Kasumi-1 (cell line): ENCODE data around the gene S100P.

Experiments used
- DNase-seq, 2 experiments: peaks; one replicate each; lab custom pipeline; 2025; lab: John Stamatoyannopoulos, UW

S100P gene

DNA sequence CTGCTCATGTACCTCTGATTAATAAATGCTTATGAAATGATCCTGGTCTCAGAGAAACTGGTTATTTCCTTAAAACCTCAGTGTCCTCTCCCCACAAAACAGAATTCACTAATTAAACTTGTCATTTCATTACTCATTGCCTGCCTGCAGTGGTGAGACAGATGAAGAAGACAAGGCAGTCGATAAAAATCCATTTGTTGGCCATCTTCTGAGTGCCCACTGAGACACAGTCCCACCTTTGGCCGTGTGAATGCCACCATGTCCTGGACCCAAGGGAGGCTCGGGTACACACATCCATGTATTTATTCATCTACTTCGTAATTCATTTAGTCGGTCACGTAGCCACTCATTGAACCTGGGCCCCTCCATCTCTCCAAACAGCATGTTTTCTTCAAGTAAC is 3.5 kb downstream of the S100P start:
- DNase-seq, result no peak

DNA sequence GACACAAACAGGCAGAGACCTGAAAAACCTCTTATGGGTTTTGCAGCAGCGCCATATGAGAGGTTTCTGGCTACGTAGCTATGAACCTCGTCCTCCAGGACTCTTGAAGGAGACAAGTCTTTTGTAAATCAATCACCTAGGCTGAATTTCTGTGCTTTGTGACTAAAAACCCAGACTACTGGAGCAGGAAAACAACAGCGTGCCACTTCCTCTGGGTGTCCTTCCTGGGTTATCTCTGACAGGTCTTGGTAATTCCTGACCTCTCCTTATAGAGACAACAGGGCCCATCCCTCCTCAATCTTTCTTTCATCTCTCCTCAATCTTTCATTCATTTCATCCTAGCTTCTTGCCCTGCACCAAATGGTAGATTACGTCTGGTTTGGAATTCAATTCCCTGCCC is 5.7 kb downstream of the S100P start:
- no peak for DNase-seq

DNA sequence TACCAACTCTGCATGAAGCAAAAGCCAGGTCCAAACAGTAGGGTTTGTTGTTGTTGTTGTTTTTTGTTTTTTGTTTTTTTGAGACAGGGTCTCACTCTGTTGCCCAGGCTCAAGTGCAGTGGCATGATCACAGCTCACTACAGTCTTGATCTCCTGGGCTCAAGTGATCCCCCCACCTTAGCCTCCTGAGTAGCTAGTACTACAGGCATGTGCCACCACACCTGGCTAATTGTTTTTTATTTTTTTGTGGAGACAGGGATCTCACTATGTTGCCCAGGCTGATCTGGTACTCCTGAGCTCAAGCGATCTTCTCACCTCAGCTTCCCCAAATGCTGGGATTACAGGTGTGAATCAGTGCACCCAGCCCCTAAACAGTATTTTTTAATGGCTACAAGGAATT is 6.2 kb downstream of the S100P start:
- DNase-seq, result no peak

GRCh38 chr4:6701371-6701770 is 7.7 kb downstream of the S100P start:
- DNase-seq, result peak in 1 of 2 experiments; percentile 16

DNA sequence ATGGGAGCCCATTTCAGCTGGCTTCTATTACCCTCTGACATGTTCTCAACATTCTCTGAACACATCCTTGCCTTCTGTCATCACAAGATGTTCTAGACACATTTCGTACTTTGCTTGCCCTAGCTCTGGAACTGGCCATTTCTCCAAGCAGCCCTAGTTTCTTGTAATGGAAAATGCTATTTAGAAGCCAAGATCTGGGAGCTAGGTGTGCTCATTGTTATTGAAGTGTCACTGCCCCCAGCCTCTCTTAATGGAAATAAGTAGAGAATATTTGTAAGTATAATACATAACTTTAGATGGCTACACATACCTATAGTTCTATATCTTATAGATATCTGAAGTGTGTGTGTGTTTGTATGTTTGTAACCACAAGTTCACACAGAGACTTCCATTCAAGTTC is 9.1 kb downstream of the S100P start:
- DNase-seq, result no peak

GRCh38 chr4:6703786-6704185 is 10.1 kb downstream of the S100P start:
- no peak for DNase-seq

GRCh38 chr4:6705646-6706045 is 12.0 kb downstream of the S100P start:
- no peak for DNase-seq

- DNase-seq, result no peak
Observed at GRCh38 chr4:6706173-6706572, 12.5 kb downstream of the S100P start.

DNA sequence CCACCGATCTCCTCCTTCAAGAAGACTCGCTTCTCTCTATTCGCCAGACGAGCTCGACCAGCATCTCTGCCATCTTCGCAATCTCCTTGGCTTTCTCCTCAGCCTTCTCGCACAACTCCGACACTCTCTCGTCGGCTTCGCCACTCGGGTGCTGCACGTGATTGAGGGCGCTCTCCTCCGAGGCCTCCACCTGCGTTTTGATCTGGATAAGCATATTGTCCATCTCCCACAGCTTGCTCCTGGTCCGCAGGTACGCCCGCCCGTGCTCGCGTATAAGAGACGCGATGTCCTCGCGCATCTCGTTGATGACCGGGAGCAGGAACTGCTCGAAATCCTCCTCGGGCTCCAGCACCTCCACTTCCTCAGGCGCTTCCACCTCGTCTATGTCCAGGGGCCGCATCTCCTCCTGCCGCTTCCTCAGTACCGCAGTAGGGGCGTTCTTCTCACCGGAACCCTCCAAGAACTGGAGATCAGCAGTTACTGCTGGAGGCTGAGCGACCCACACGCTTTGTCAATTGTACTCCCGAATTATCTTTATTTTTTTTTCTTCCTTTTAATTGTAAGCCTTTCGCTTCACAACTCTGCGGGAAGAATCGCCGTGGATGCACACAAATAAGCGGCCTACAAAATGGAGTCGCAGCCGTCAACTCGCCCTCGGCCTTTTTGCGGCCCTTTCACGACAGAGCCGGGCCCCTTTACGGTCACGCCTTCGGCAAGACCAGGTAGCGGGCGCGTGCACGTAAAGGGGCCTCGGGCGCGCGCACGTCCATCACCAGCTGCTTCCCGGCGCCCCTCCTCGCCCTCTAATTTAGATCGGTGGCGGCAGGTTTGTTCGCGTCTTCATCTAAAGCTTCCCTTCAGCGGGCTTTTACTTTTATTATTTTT is 15.8 kb downstream of the S100P start, which contains the start of gene MRFAP1L1:
MRFAP1L1 (minus strand) TSS at position 636 of the 885 bp plus-strand sequence; CDS start at position 400, 236 bp downstream.
- DNase-seq, result peak; percentile 98

- DNase-seq, result peak in 1 of 2 experiments; percentile 22
Observed at GRCh38 chr4:6710282-6710681, 16.6 kb downstream of the S100P start.

- peak; percentile 29 to 42 for DNase-seq
Observed at GRCh38 chr4:6710996-6711395, 17.3 kb downstream of the S100P start.

DNA sequence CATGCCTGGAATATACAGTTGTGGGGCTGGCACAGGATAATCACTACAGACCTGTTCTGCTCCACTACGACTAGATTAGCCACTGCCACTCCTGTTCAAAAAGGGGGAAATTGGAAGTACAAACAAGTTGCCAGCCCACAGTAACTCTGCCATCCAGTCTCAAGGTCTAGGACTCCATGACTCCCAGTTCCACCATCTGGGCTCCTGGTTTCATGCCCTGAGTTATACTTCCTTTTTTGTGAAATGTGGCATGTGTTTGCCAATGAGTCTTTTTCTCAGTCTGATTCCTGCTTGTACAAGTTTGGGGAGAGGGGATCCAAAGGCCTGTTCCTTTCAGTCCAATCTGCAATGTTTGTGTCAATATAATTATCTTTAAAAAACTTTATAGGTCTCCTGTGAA is 21.3 kb downstream of the S100P start:
- DNase-seq, result peak in 1 of 2 experiments; percentile 11

DNA sequence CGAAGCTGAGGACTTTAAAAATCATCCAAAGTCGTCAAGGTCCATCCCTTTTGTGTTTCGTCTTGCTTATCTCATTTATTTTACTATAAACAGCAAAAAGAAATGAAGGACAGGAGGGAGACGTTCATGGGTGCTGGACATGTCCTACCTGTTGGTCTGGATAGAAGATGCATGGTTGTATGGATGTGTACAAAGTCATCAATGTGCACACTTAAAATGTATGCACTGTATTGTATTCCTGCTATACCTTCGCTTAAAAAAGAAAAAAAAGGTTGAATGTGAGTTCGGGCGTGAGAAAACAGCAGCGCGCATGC is 22.0 kb downstream of the S100P start:
- no peak for DNase-seq

GRCh38 chr4:6716018-6716911 is 22.6 kb downstream of the S100P start, which contains the start of gene BLOC1S4:
BLOC1S4 (plus strand) TSS chr4:6716174; CDS start chr4:6716210, 36 bp downstream.
- DNase-seq, result peak; percentile 84 to 85

- DNase-seq, result no peak
Observed at GRCh38 chr4:6716958-6717655, 23.4 kb downstream of the S100P start.

DNA sequence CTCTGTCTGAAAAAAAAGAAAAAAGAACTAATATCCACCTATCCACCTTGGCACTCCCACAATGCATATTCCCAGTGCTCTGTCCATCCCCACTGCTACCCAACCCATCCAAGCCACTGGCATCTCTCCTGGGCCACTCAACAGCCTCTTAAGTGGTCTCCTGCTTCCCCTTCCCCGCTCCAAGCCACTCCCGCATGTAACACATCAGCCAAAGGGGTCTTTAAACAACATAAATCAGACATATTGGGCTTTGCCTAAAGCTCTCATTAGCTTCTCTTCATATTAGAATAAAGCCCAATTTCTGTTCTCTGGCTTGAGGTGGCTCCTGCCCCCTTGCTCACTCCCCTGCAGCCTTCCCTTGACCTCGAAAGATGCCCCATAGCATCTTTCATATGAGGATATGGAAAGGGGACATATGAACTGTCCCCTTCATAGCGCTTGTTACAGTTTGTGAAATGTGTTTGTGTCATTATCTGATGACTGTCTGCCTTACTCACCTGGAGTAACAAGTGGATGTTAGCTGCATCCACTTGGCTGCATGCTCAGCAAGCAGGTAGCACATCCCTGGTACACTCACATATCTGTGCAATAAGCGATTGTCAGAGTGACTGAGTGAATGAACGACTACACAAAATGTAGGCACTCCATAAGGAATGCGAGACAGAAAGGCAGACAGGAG is 25.4 kb downstream of the S100P start:
- no peak for DNase-seq

GRCh38 chr4:6719611-6720179 is 26.0 kb downstream of the S100P start:
- DNase-seq, result no peak

DNA sequence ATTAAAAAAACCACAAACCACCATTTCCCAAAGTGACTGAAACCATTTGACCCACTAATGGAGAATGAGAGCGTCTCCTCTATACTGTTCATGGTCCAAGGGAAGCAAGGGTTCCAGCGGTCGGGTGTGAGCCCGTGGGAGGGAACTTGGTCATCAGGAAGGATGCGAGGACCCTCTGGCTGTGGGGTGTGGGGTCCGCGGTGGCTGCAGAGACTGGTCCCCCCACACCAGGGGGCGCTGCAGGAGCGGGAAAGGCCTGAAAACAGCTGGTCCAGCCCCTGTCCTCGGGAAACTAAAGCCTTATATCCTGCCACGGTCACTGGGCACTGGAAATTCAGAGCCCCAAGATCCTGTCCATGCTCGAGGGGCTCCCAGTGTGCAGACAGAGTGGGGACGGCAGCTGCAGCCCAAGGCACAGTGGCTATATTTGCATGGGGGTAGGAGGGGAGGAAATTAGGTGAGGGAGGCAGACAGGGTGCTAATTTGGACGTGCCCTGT is 26.6 kb downstream of the S100P start:
- DNase-seq, result peak; percentile 47 to 59

GRCh38 chr4:6721121-6721520 is 27.4 kb downstream of the S100P start:
- DNase-seq, result no peak

DNA sequence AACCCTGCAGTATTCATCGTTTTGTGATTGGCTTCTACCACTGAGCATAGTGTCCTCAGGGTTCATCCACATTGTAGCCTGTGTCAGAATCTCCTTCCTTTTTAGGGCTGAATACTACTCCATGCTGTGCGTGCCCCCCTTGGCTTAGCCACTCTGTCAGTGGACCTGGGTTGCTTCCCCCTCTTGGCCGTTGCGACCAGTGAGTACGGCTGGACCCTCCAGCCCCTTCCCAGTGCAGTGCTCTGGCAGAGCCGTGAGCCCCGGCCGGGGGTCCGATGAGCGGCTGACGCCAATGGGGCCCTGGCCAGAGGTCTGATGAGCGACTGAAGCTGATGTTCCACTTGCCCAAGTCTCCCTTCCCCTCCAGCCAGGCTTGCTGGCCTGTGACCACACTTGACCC is 29.2 kb downstream of the S100P start:
- DNase-seq, result no peak

DNA sequence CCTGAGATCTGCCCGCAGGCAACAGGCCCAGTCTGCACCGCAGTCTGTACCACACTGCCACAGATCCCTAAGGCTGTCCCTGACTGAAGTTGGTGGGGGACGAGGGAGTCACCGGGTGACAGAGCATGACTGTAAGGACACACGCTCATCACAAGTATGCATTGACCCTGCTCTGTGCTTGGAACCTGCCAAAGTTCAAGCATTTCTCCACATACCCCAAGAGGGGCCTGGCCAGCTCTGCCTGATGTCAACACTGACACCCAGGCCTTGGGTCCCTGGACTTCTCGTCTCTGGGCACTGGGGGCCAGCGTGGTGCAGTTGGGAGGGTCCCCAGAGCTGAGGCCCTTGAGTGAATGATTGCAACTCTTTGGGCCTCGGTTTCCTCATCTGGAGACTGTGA is 30.2 kb downstream of the S100P start:
- DNase-seq, result no peak
